Parathyroid adenoma (tissue), 2 donors: ENCODE results near the gene ROPN1.

Source experiments
- H2AFZ ChIP-seq: fragments of 300-600 bp; sonication (generic); one replicate; pipeline ENCODE4 v1.7.0; 2017; ENCODE audit warnings: antibody characterized with exemption, mild to moderate bottlenecking
- H3K27ac ChIP-seq: fragments of 300-600 bp; sonication (generic); one replicate; pipeline ENCODE4 v1.7.0; 2017
- H3K27me3 ChIP-seq: fragments of 300-600 bp; sonication (generic); one replicate; pipeline ENCODE4 v1.7.0; 2017; ENCODE audit warnings: low read length; ENCODE audit not compliant: control insufficient read depth, insufficient read depth
- H3K36me3 ChIP-seq: fragments of 300-600 bp; sonication (generic); one replicate; pipeline ENCODE4 v1.7.0; 2017; ENCODE audit warnings: low read length; ENCODE audit not compliant: control insufficient read depth, insufficient read depth
- H3K4me1 ChIP-seq: fragments of 300-600 bp; sonication (generic); one replicate; pipeline ENCODE4 v1.7.0; 2017; ENCODE audit warnings: control low read depth
- H3K4me2 ChIP-seq: fragments of 300-600 bp; sonication (generic); one replicate; pipeline ENCODE4 v1.7.0; 2017; ENCODE audit warnings: low read length
- H3K4me3 ChIP-seq: fragments of 300-600 bp; sonication (generic); one replicate; pipeline ENCODE4 v1.7.0; 2017; ENCODE audit warnings: low read depth, low read length
- H3K79me2 ChIP-seq: fragments of 300-600 bp; sonication (generic); one replicate; pipeline ENCODE4 v1.7.0; 2017; ENCODE audit warnings: control low read depth
- H3K9ac ChIP-seq: fragments of 300-600 bp; sonication (generic); one replicate; pipeline ENCODE4 v1.7.0; 2017; ENCODE audit warnings: mild to moderate bottlenecking
- H3K9me3 ChIP-seq: fragments of 300-600 bp; sonication (generic); one replicate; pipeline ENCODE4 v1.7.0; 2017; ENCODE audit warnings: low read length; ENCODE audit not compliant: control insufficient read depth
- CTCF ChIP-seq: fragments of 300-600 bp; sonication (generic); IDR thresholded peaks from one replicate; pipeline ENCODE4 v1.7.0; 2017; ENCODE audit warnings: antibody characterized with exemption, mild to moderate bottlenecking
- donor health status: primary hyperparathyroidism.

Gene ROPN1

DNA sequence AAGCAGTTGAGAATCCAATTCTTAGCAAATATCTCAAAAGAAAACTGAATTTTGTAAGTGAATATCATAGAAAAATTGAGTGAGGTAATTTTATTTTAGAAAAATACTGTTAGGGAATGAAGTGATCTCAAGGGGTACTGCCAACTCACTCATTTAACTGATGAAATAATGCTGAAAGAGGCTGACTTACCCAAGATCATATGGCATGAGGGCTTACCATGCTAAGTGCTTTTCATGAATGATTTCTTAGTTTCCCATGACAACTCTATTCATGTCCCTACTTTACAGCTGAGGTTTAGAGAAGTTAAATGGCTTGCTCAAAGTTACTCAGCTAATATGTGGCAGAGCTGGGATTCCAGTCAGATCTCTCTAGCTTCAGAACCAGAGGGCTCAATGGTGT is 61.5 kb downstream of the ROPN1 start:
- H3K79me2 ChIP-seq = no peaks in the 10 kb centered on the region
- no peaks in the 10 kb centered on the region for H3K36me3 ChIP-seq
- no peak for TF ChIP-seq CTCF

GRCh38 chr3:123929325-123929724 is 62.6 kb downstream of the ROPN1 start:
- H3K9ac ChIP-seq = no peak overlapping the region
- H3K4me3 ChIP-seq = no peak overlapping the region
- H3K4me2 ChIP-seq = no peak overlapping the region
- no peaks in the 10 kb centered on the region for H3K79me2 ChIP-seq
- no peak for TF ChIP-seq CTCF
- no peaks in the 10 kb centered on the region for H3K27me3 ChIP-seq
- H3K9me3 ChIP-seq = no peaks in the 10 kb centered on the region
- H3K27ac ChIP-seq = no peak overlapping the region
- no peaks in the 10 kb centered on the region for H3K36me3 ChIP-seq
- H2AFZ ChIP-seq = no peak overlapping the region
- no peaks in the 10 kb centered on the region for H3K4me1 ChIP-seq

More for the DNA sequence above, 61.5 kb downstream of the ROPN1 start:
- Histone ChIP-seq H3K27me3 (no peaks in the 10 kb centered on the region), H3K4me1 (no peaks in the 10 kb centered on the region), H3K9me3 (no peaks in the 10 kb centered on the region), H3K27ac (no peak overlapping the region), H3K9ac (no peak overlapping the region), H3K4me2 (no peak overlapping the region), H3K4me3 (no peak overlapping the region), H2AFZ (no peak overlapping the region)

DNA sequence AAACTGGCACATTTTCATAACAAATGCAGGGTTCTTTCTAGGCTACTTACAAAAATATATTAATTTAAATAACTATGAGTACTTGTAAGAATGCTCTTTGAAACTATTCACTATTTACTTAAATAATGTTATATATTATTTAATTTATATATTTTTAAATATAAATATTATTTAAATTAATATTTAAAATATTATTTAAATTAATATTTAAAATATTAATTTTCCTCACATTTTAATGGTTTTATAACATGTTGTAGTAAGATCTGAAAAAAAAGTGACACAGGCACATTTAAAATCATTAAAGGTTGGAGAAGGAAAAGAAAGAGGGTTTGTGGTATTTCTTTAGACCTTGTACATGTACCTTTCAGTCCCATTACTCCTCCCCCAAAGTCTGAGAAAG is 65.5 kb downstream of the ROPN1 start:
- Histone ChIP-seq H3K9ac (no peak overlapping the region), H2AFZ (no peak overlapping the region), H3K4me1 (no peaks in the 10 kb centered on the region), H3K9me3 (peaks cover 4% of the 10 kb centered on the region), H3K4me2 (no peak overlapping the region), H3K4me3 (no peak overlapping the region), H3K27me3 (no peaks in the 10 kb centered on the region), H3K27ac (no peak overlapping the region), H3K79me2 (no peaks in the 10 kb centered on the region), H3K36me3 (no peaks in the 10 kb centered on the region)
- no peak for TF ChIP-seq CTCF

GRCh38 chr3:123920868-123921267 is 71.1 kb downstream of the ROPN1 start:
- H3K27me3 ChIP-seq = no peaks in the 10 kb centered on the region
- H3K36me3 ChIP-seq = peaks cover 4% of the 10 kb centered on the region
- H3K79me2 ChIP-seq = no peaks in the 10 kb centered on the region
- H2AFZ ChIP-seq = no peak overlapping the region
- H3K4me3 ChIP-seq = no peak overlapping the region
- H3K9me3 ChIP-seq = peaks cover 4% of the 10 kb centered on the region
- H3K4me1 ChIP-seq = no peaks in the 10 kb centered on the region
- no peak overlapping the region for H3K27ac ChIP-seq
- no peak overlapping the region for H3K9ac ChIP-seq
- TF ChIP-seq CTCF = no peak
- no peak overlapping the region for H3K4me2 ChIP-seq

- H3K79me2 ChIP-seq = no peaks in the 10 kb centered on the region
- H3K27me3 ChIP-seq = no peaks in the 10 kb centered on the region
- no peak overlapping the region for H3K27ac ChIP-seq
- TF ChIP-seq CTCF = no peak
- no peak overlapping the region for H2AFZ ChIP-seq
- H3K9me3 ChIP-seq = peaks cover 4% of the 10 kb centered on the region
- H3K9ac ChIP-seq = no peak overlapping the region
- no peak overlapping the region for H3K4me3 ChIP-seq
- no peak overlapping the region for H3K4me2 ChIP-seq
- peaks cover 4% of the 10 kb centered on the region for H3K36me3 ChIP-seq
- no peaks in the 10 kb centered on the region for H3K4me1 ChIP-seq
These were observed 71.5 kb downstream of the ROPN1 start for GRCh38 chr3:123920383-123920782.
